ENCODE results near the gene FBXO7. TPM values are rescaled to one million over a fixed set of nuclear protein-coding genes. Genes with fewer than 3 reads are reported as not detected.

FBXO7 gene
- total and polyA plus RNA-seq, 2 experiments from 2014 or later = 38.6 to 68.5 TPM

- TF ChIP-seq NANOG (IDR thresholded peaks at IDR 0.05; ENCODE audit: borderline replicate concordance) = no peak
- no peak for TF ChIP-seq POLR2AphosphoS5 (IDR thresholded peaks at IDR 0.05; ENCODE audit: low read depth)
- no peak for TF ChIP-seq EZH2 (IDR thresholded peaks at IDR 0.05; ENCODE audit: low read depth, unreplicated experiment)
- no peak for TF ChIP-seq ZNF331 (CRISPR knock-in tag; IDR thresholded peaks at IDR 0.05; ENCODE audit: low read depth)
- TF ChIP-seq STAT1 (IDR thresholded peaks at IDR 0.05; ENCODE audit: unreplicated experiment) = no peak
- no peak for TF ChIP-seq JUNB (IDR thresholded peaks at IDR 0.05; ENCODE audit: unreplicated experiment)
- TF ChIP-seq ZNF114 (CRISPR knock-in tag; IDR thresholded peaks at IDR 0.05) = no peak
- no peak for TF ChIP-seq CREB1 (CRISPR knock-in tag; IDR thresholded peaks at IDR 0.05; ENCODE audit: low read depth)
These were observed 8.1 kb downstream of the FBXO7 start (continued) for GRCh38 chr22:32482708-32483107.

GRCh38 chr22:32486656-32487390, 12.2 kb downstream of the FBXO7 start:
- Mint-ChIP-seq H3K4me1 (no peaks in the 10 kb centered on the region), H3K4me3 (no peak overlapping the region), H3K36me3 (ENCODE audit: low read depth) (peaks cover 15% of the 10 kb centered on the region; the same call in 2 of the 3 replicates), H3K27ac (no peak overlapping the region), H3K9me3 (no peaks in the 10 kb centered on the region), H3K27me3 (ENCODE audit: insufficient read depth, low read depth, poor library complexity) (no peaks in the 10 kb centered on the region)
- Histone ChIP-seq H3K4me3 (no peak overlapping the region), H4K20me1 (replicated peaks; ENCODE audit: insufficient read depth) (peaks cover 24% of the 10 kb centered on the region), H2AFZ (no peak overlapping the region), H3K27me3 (ENCODE audit: insufficient read depth) (no peaks in the 10 kb centered on the region), H3K27ac (ENCODE audit: low read depth) (no peak overlapping the region), H3F3A (replicated peaks; ENCODE audit: low read depth) (no peaks in the 10 kb centered on the region), H3K9me2 (ENCODE audit: insufficient read depth) (no peaks in the 10 kb centered on the region), H3K4me1 (ENCODE audit: insufficient read depth) (no peaks in the 10 kb centered on the region), H3K36me3 (ENCODE audit: insufficient read depth) (peaks cover 6% of the 10 kb centered on the region; the same call in 1 of the 2 replicates), H3K79me2 (replicated peaks; ENCODE audit: insufficient read depth) (peaks cover 22% of the 10 kb centered on the region), H3K4me2 (no peak overlapping the region)
- no peak for ATAC-seq
- no peak for DNase-seq (ENCODE audit: low spot score)
- TF ChIP-seq ETS1 (IDR thresholded peaks at IDR 0.05) (no peak), EZH2phosphoT487 (IDR thresholded peaks at IDR 0.05; ENCODE audit: unreplicated experiment) (no peak), NANOG (IDR thresholded peaks at IDR 0.05; ENCODE audit: borderline replicate concordance) (no peak), JUNB (IDR thresholded peaks at IDR 0.05; ENCODE audit: unreplicated experiment) (no peak), CTCF (conservative IDR thresholded peaks at IDR 0.05; ENCODE audit: low read depth in 2 of 2) (no peak), CREB1 (CRISPR knock-in tag; IDR thresholded peaks at IDR 0.05; ENCODE audit: low read depth) (no peak), STAT1 (IDR thresholded peaks at IDR 0.05; ENCODE audit: unreplicated experiment) (no peak), ZNF331 (CRISPR knock-in tag; IDR thresholded peaks at IDR 0.05; ENCODE audit: low read depth) (no peak), ZNF462 (CRISPR knock-in tag; IDR thresholded peaks at IDR 0.05) (no peak), ZNF114 (CRISPR knock-in tag; IDR thresholded peaks at IDR 0.05) (no peak)
